SK-N-SH treated with all-trans-retinoic acid at 6 μM for 48 hours (cell line): ENCODE data around the gene CNST.

Source experiments
- ATAC-seq: fragments of 200-7000 bp; cut with Tn5 transposase; 3 replicates; pipeline ENCODE4 v1.9.1; 2020; ENCODE audit warnings: mild to moderate bottlenecking, moderate library complexity
- ARNTL ChIP-seq: fragments of 450-650 bp; formaldehyde crosslinking; IDR thresholded peaks from 2 replicates; pipeline ENCODE4 v1.5.0; 2020; ENCODE audit warnings: low read depth, mild to moderate bottlenecking, moderate library complexity, borderline replicate concordance
- BACH2 ChIP-seq: fragments of 250-450 bp; sonication (Bioruptor Pico); IDR thresholded peaks from 2 replicates; pipeline ENCODE4 v1.9.0; 2021; ENCODE audit warnings: mild to moderate bottlenecking, borderline replicate concordance
- CSDC2 ChIP-seq: fragments of 250-450 bp; sonication (Bioruptor Pico); IDR thresholded peaks from 2 replicates; pipeline ENCODE4 v1.5.0; 2020; ENCODE audit warnings: mild to moderate bottlenecking, moderate library complexity
- ESRRG ChIP-seq: fragments of 250-450 bp; sonication (Bioruptor Pico); IDR thresholded peaks from 2 replicates; pipeline ENCODE4 v1.6.1; 2021; ENCODE audit warnings: mild to moderate bottlenecking
- GLIS3 ChIP-seq: fragments of 250-450 bp; sonication (Bioruptor Pico); IDR thresholded peaks from 2 replicates; pipeline ENCODE4 v1.5.0; 2020; ENCODE audit warnings: mild to moderate bottlenecking, moderate library complexity
- ISL1 ChIP-seq: fragments of 250-450 bp; sonication (Bioruptor Pico); IDR thresholded peaks from 2 replicates; pipeline ENCODE4 v2.1.2; 2022; ENCODE audit warnings: mild to moderate bottlenecking, moderate library complexity
- OSR1 ChIP-seq: fragments of 250-450 bp; sonication (Bioruptor Pico); IDR thresholded peaks from 2 replicates; pipeline ENCODE4 v1.8.0; 2022; ENCODE audit warnings: moderate library complexity, mild to moderate bottlenecking, inconsistent platforms
- PATZ1 ChIP-seq: fragments of 250-450 bp; sonication (Bioruptor Pico); IDR thresholded peaks from 2 replicates; pipeline ENCODE4 v1.8.0; 2020; ENCODE audit warnings: mild to moderate bottlenecking, moderate library complexity, borderline replicate concordance
- PPARA ChIP-seq: fragments of 250-450 bp; sonication (Bioruptor Pico); IDR thresholded peaks from 2 replicates; pipeline ENCODE4 v1.5.0; 2020; ENCODE audit warnings: mild to moderate bottlenecking, borderline replicate concordance
- RARB ChIP-seq: fragments of 250-450 bp; sonication (Bioruptor Pico); IDR thresholded peaks from 2 replicates; pipeline ENCODE4 v1.8.0; 2021; ENCODE audit warnings: mild to moderate bottlenecking, moderate library complexity
- TCF4 ChIP-seq: fragments of 250-450 bp; sonication (Bioruptor Pico); IDR thresholded peaks from 2 replicates; pipeline ENCODE4 v1.8.0; 2021; ENCODE audit warnings: mild to moderate bottlenecking, moderate library complexity, borderline replicate concordance
- TOX ChIP-seq: fragments of 250-450 bp; sonication (Bioruptor Pico); IDR thresholded peaks from 2 replicates; pipeline ENCODE4 v1.8.0; 2021; ENCODE audit warnings: mild to moderate bottlenecking, moderate library complexity, borderline replicate concordance
- ZC3H10 ChIP-seq: fragments of 250-450 bp; sonication (Bioruptor Pico); IDR thresholded peaks from 2 replicates; pipeline ENCODE4 v1.5.1; 2021; ENCODE audit warnings: mild to moderate bottlenecking, moderate library complexity
- ZFP3 ChIP-seq: fragments of 250-450 bp; sonication (Bioruptor Pico); IDR thresholded peaks from 2 replicates; pipeline ENCODE4 v1.5.0; 2020; ENCODE audit warnings: mild to moderate bottlenecking, moderate library complexity
- ZNF565 ChIP-seq: fragments of 450-650 bp; formaldehyde crosslinking; conservative IDR thresholded peaks from 2 replicates; pipeline ENCODE4 v1.5.0; 2020; ENCODE audit warnings: low read depth, mild to moderate bottlenecking, moderate library complexity
- ZNF70 ChIP-seq: fragments of 450-650 bp; formaldehyde crosslinking; IDR thresholded peaks from 2 replicates; pipeline ENCODE4 v1.5.0; 2020; ENCODE audit warnings: mild to moderate bottlenecking, moderate library complexity
- TF ChIP-seq, protein P1 (sequence below): fragments of 250-450 bp; sonication (Bioruptor Pico); IDR thresholded peaks from 2 replicates; pipeline ENCODE4 v1.8.0; 2021; ENCODE audit warnings: low read depth, mild to moderate bottlenecking, moderate library complexity, borderline replicate concordance
- TF ChIP-seq, protein P2 (sequence below): fragments of 250-450 bp; sonication (Bioruptor Pico); IDR thresholded peaks from 2 replicates; pipeline ENCODE4 v1.5.1; 2020; ENCODE audit warnings: low read depth, mild to moderate bottlenecking, moderate library complexity
- TF ChIP-seq, protein P3 (sequence below): fragments of 250-450 bp; sonication (Bioruptor Pico); IDR thresholded peaks from 2 replicates; pipeline ENCODE4 v1.5.0; 2020; ENCODE audit warnings: mild to moderate bottlenecking, moderate library complexity

The CNST gene

DNA sequence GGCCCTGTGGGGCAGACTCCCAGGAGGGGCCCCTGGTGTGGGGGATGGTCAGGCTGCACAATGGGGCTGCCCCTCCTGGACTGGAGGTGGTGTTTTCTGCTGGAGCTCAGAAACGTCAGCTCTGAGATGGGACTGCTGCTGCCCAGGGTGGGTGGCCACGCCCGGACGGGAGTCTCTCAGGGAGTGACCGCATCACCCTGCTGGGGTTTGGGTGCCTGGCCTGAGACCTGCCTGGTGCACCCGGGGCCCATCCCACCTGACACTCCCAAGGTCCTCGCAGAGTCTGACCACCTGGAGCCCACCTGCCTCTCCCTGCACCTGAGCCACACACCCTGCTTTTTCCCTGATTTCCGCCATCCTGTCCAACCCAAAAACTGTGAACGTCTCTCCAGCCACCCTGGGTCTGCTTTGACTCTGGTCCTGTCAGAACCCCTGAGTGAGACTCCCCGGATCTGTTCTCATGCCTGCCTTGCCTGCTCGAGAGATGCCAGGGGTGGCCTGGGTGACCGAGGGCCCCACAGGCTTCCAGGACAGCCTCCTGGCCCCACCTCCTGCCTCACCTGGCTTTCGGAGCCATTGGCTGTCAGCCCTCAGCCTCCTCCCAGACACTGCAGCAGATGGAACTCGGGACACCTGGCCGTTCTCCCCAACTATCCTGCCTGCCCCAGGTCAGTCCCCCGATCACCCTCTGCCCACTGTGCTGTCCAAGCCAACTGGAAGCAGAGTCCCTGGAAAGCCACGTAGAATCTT lies 47.6 kb upstream of the CNST start (continued):
- TF ChIP-seq PATZ1 (no peak), OSR1 (no peak)

DNA sequence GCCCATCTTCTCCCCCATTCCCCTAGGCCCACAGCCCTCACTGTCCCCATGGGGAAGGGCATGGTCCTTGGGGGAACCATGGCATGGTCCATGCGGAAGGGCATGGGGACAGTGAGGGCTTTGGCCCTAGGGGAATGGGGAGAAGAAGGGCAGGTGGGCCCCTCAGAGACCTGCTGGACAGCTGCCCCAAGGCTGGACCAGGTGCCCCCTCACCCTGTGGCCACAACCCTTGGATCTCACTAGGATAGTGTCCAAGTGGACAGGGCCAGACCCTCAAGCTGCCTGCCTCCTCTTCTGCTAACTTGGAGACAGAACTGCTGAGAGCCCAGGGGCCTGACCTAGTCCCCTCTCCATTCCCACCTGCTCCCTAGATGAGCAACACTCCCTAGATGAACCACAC lies 46.7 kb upstream of the CNST start:
- no peak for ATAC-seq
- TF ChIP-seq TOX (CRISPR knock-in tag) = no peak
- TF ChIP-seq ZC3H10 (CRISPR knock-in tag) = no peak
- TF ChIP-seq ZFP3 = no peak
- no peak for TF ChIP-seq RARB (CRISPR knock-in tag)
- TF ChIP-seq OSR1 = no peak

GRCh38 chr1:246526380-246526779 lies 39.9 kb upstream of the CNST start:
- no peak for TF ChIP-seq RARB (CRISPR knock-in tag)
- no peak for TF ChIP-seq ZNF70
- ATAC-seq = no peak

GRCh38 chr1:246526915-246527314 lies 39.3 kb upstream of the CNST start:
- TF ChIP-seq BACH2 (CRISPR knock-in tag) = no peak
- TF ChIP-seq ISL1 (CRISPR knock-in tag) = no peak
- TF ChIP-seq GLIS3 (CRISPR knock-in tag) = no peak
- no peak for TF ChIP-seq ZNF565 (CRISPR knock-in tag)
- no peak for TF ChIP-seq ESRRG
- TF ChIP-seq PATZ1 = no peak
- TF ChIP-seq TCF4 = no peak
- TF ChIP-seq, protein P1, sequence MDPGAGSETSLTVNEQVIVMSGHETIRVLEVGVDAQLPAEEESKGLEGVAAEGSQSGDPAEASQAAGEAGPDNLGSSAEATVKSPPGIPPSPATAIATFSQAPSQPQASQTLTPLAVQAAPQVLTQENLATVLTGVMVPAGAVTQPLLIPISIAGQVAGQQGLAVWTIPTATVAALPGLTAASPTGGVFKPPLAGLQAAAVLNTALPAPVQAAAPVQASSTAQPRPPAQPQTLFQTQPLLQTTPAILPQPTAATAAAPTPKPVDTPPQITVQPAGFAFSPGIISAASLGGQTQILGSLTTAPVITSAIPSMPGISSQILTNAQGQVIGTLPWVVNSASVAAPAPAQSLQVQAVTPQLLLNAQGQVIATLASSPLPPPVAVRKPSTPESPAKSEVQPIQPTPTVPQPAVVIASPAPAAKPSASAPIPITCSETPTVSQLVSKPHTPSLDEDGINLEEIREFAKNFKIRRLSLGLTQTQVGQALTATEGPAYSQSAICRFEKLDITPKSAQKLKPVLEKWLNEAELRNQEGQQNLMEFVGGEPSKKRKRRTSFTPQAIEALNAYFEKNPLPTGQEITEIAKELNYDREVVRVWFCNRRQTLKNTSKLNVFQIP (CRISPR knock-in tag) = no peak
- TF ChIP-seq, protein P2, sequence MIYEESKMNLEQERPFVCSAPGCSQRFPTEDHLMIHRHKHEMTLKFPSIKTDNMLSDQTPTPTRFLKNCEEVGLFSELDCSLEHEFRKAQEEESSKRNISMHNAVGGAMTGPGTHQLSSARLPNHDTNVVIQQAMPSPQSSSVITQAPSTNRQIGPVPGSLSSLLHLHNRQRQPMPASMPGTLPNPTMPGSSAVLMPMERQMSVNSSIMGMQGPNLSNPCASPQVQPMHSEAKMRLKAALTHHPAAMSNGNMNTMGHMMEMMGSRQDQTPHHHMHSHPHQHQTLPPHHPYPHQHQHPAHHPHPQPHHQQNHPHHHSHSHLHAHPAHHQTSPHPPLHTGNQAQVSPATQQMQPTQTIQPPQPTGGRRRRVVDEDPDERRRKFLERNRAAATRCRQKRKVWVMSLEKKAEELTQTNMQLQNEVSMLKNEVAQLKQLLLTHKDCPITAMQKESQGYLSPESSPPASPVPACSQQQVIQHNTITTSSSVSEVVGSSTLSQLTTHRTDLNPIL (CRISPR knock-in tag) = no peak
- TF ChIP-seq ZNF70 = no peak
- no peak for TF ChIP-seq CSDC2 (CRISPR knock-in tag)
- no peak for TF ChIP-seq RARB (CRISPR knock-in tag)
- TF ChIP-seq, protein P3, sequence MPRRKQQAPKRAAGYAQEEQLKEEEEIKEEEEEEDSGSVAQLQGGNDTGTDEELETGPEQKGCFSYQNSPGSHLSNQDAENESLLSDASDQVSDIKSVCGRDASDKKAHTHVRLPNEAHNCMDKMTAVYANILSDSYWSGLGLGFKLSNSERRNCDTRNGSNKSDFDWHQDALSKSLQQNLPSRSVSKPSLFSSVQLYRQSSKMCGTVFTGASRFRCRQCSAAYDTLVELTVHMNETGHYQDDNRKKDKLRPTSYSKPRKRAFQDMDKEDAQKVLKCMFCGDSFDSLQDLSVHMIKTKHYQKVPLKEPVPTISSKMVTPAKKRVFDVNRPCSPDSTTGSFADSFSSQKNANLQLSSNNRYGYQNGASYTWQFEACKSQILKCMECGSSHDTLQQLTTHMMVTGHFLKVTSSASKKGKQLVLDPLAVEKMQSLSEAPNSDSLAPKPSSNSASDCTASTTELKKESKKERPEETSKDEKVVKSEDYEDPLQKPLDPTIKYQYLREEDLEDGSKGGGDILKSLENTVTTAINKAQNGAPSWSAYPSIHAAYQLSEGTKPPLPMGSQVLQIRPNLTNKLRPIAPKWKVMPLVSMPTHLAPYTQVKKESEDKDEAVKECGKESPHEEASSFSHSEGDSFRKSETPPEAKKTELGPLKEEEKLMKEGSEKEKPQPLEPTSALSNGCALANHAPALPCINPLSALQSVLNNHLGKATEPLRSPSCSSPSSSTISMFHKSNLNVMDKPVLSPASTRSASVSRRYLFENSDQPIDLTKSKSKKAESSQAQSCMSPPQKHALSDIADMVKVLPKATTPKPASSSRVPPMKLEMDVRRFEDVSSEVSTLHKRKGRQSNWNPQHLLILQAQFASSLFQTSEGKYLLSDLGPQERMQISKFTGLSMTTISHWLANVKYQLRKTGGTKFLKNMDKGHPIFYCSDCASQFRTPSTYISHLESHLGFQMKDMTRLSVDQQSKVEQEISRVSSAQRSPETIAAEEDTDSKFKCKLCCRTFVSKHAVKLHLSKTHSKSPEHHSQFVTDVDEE = no peak
- TF ChIP-seq ARNTL (CRISPR knock-in tag) = no peak
- no peak for TF ChIP-seq PPARA (CRISPR knock-in tag)
- ATAC-seq = peak; percentile 28
